ENCODE measurements around the gene SEPTIN6.

The SEPTIN6 gene

GRCh38 chrX:119648421-119648775 lies 44.6 kb downstream of the SEPTIN6 start:
- no peak for DNase-seq (ENCODE audit: low read depth)

GRCh38 chrX:119647552-119648420 lies 45.2 kb downstream of the SEPTIN6 start:
- DNase-seq (ENCODE audit: low read depth), result no peak

GRCh38 chrX:119647089-119647488 lies 45.9 kb downstream of the SEPTIN6 start:
- DNase-seq (ENCODE audit: low read depth), result no peak

- no peak for DNase-seq (ENCODE audit: low read depth)
Observed at GRCh38 chrX:119646515-119646914, 46.5 kb downstream of the SEPTIN6 start.

GRCh38 chrX:119643696-119644095 lies 49.3 kb downstream of the SEPTIN6 start:
- no peak for DNase-seq (ENCODE audit: low read depth)
